Testis (tissue), 3 donors: ENCODE results near the gene RIMBP2. TPM values are rescaled to one million over a fixed set of nuclear protein-coding genes. Genes with fewer than 3 reads are reported as not detected.

Experiments used
- DNase-seq: peaks from one replicate; pipeline ENCODE4 v3.0.0-alpha.2; 2019
- H3K27ac ChIP-seq, 2 donors: fragments of 200-600 bp; sonication (generic); one replicate each; pipeline ENCODE4 v1.5.1; 2019
- H3K27me3 ChIP-seq: fragments of 200-600 bp; sonication (generic); one replicate; pipeline ENCODE4 v1.5.1; 2019
- H3K36me3 ChIP-seq: fragments of 200-600 bp; sonication (generic); one replicate; pipeline ENCODE4 v1.5.1; 2017; ENCODE audit warnings: low read depth; ENCODE audit errors: missing control alignments
- H3K4me1 ChIP-seq: fragments of 200-600 bp; sonication (generic); one replicate; pipeline ENCODE4 v1.5.1; 2019
- H3K4me3 ChIP-seq, 2 donors: fragments of 200-600 bp; sonication (generic); one replicate each; pipeline ENCODE4 v1.5.1; 2017 to 2019
- H3K9me3 ChIP-seq: fragments of 200-600 bp; sonication (generic); one replicate; pipeline ENCODE4 v1.5.1; 2017
- CTCF ChIP-seq, 3 experiments: fragments of 450-650 bp in 2 of 3; fragments of 200-600 bp in 1 of 3; sonication (generic) in 1 of 3; IDR thresholded peaks; one replicate each; pipeline ENCODE4 v1.5.1; 2016 to 2019; ENCODE audit warnings: antibody characterized with exemption in 3 of 3, mild to moderate bottlenecking in 2 of 3, moderate library complexity in 1 of 3
- POLR2A ChIP-seq: fragments of 450-650 bp; IDR thresholded peaks from one replicate; pipeline ENCODE4 v1.6.1; 2017; ENCODE audit warnings: antibody characterized with exemption, mild to moderate bottlenecking, moderate library complexity
- WGBS, 2 donors: methylation state at CpG; one replicate each; pipeline ENCODE4 v1.1.5; 2018; 5-methylcytosine and 5-hydroxymethylcytosine counted together
- intact Hi-C: fragments of 100-400 bp; cut with DNase I; formaldehyde crosslinking; loops from one replicate; pipeline ENCODE4 v1.15.1; 2023; ENCODE audit warnings: low total_unique reads
- polyA plus RNA-seq: library from polyadenylated mRNA; stranded (reverse); fragments of 350-450 nt; fragmentation: Illumina TruSeq; extraction: RNeasy Lipid Tissue Mini Kit (QIAGEN cat#74804); gene quantifications from one replicate; pipeline ENCODE4 v1.2.3, GENCODE V29; 2014; ENCODE audit warnings: low read depth, low replicate concordance; ENCODE audit not compliant: insufficient read depth
- total RNA-seq, 2 donors: library from RNA; depleted of rRNA; stranded (reverse); fragments of >200 nt; gene quantifications; one replicate each; pipeline ENCODE4 v1.2.3, GENCODE V29; 2016

The RIMBP2 gene
- total and polyA plus RNA-seq, 3 donors from 2014 or later, result 8.0 to 10.0 (median 8.7) TPM

- Histone ChIP-seq H3K9me3 (no peaks in the 10 kb centered on the region), H3K27ac (no peak overlapping the region), H3K36me3 (no peaks in the 10 kb centered on the region), H3K4me3 (no peak overlapping the region), H3K27me3 (no peaks in the 10 kb centered on the region), H3K4me1 (no peaks in the 10 kb centered on the region)
- WGBS, 2 donors, result 90 to 93% methylated on average over 4 of the region's 4 CpGs
- intact Hi-C loops, result no loop called here
- TF ChIP-seq CTCF (IDR thresholded peaks at IDR 0.05), result no peak
- no peak for TF ChIP-seq POLR2A
- DNase-seq, result no peak
Measured at GRCh38 chr12:130529781-130530180, 186.3 kb downstream of the RIMBP2 start.

- no peaks in the 10 kb centered on the region for H3K27me3 ChIP-seq
- no peak overlapping the region for H3K27ac ChIP-seq
- WGBS, 2 donors, result 55 to 58% methylated on average over 2 of the region's 2 CpGs
- H3K9me3 ChIP-seq, result no peaks in the 10 kb centered on the region
- no peaks in the 10 kb centered on the region for H3K36me3 ChIP-seq
- no peak overlapping the region for H3K4me3 ChIP-seq
- DNase-seq, result no peak
- intact Hi-C loops, result no loop called here
- TF ChIP-seq POLR2A (no peak), CTCF (IDR thresholded peaks at IDR 0.05) (no peak)
- no peaks in the 10 kb centered on the region for H3K4me1 ChIP-seq
Measured at GRCh38 chr12:130527239-130527638, 188.9 kb downstream of the RIMBP2 start.

- WGBS, 2 donors, result 25 to 37% methylated on average over 6 of the region's 6 CpGs
- peak; percentile 28 for DNase-seq
- no peaks in the 10 kb centered on the region for H3K27me3 ChIP-seq
Measured at GRCh38 chr12:130526813-130527212, 189.3 kb downstream of the RIMBP2 start.

GRCh38 chr12:130525384-130526172 lies 190.5 kb downstream of the RIMBP2 start:
- Histone ChIP-seq H3K9me3 (no peaks in the 10 kb centered on the region), H3K27me3 (no peaks in the 10 kb centered on the region), H3K36me3 (no peaks in the 10 kb centered on the region), H3K4me1 (no peaks in the 10 kb centered on the region), H3K4me3 (no peak overlapping the region), H3K27ac (no peak overlapping the region)
- WGBS, 2 donors, result 81 to 87% methylated on average over 10 of the region's 10 CpGs
- no peak for TF ChIP-seq CTCF (IDR thresholded peaks at IDR 0.05)
- no peak for TF ChIP-seq POLR2A
- no peak for DNase-seq
- intact Hi-C loops, result no loop called here

More at GRCh38 chr12:130526813-130527212, 189.3 kb downstream of the RIMBP2 start:
- no peaks in the 10 kb centered on the region for H3K36me3 ChIP-seq
- TF ChIP-seq CTCF (IDR thresholded peaks at IDR 0.05), result no peak
- no peak for TF ChIP-seq POLR2A
- no peak overlapping the region for H3K4me3 ChIP-seq
- intact Hi-C loops, result no loop called here
- no peaks in the 10 kb centered on the region for H3K4me1 ChIP-seq
- H3K27ac ChIP-seq, result no peak overlapping the region
- no peaks in the 10 kb centered on the region for H3K9me3 ChIP-seq

GRCh38 chr12:130524759-130525158 lies 191.3 kb downstream of the RIMBP2 start:
- no peak overlapping the region for H3K4me3 ChIP-seq
- intact Hi-C loops, result no loop called here
- no peaks in the 10 kb centered on the region for H3K27me3 ChIP-seq
- no peaks in the 10 kb centered on the region for H3K36me3 ChIP-seq
- no peak overlapping the region for H3K27ac ChIP-seq
- TF ChIP-seq CTCF (IDR thresholded peaks at IDR 0.05) (no peak), POLR2A (no peak)
- H3K9me3 ChIP-seq, result no peaks in the 10 kb centered on the region
- no peaks in the 10 kb centered on the region for H3K4me1 ChIP-seq
- no peak for DNase-seq
- WGBS, 2 donors, result 81 to 90% methylated on average over 8 of the region's 8 CpGs
